H1 (cell line): Measurements from ENCODE around the gene MAB21L3. TPM values are rescaled to one million over a fixed set of nuclear protein-coding genes. Genes with fewer than 3 reads are reported as not detected.

ENCODE experiments used
- PHF8 ChIP-seq: fragments of 200-600 bp; sonication (generic); conservative IDR thresholded peaks from 2 replicates; pipeline ENCODE4 v1.7.1; 2012; ENCODE audit warnings: low read depth, mild to moderate bottlenecking, inconsistent platforms, low read length, moderate library complexity
- TCF12 ChIP-seq: IDR thresholded peaks from 2 replicates; pipeline ENCODE4 v1.6.1; 2011; ENCODE audit warnings: low read depth, mild to moderate bottlenecking, low read length
- polyA plus RNA-seq, 7 experiments: library from polyadenylated mRNA; depleted of rRNA in 3 of 7; stranded (reverse) in 5 of 7; unstranded in 2 of 7; fragments of >200 nt in 5 of 7; fragments of 200-250 nt in 2 of 7; gene quantifications; 1 replicate in 5 of 7; 2 replicates in 1 of 7; 4 replicates in 1 of 7; pipeline versions ENCODE4 v1.2.1 to v1.2.3, GENCODE V29; 2011 to 2013; ENCODE audit warnings: missing spikeins in 2 of 7, mixed read lengths in 2 of 7
- total RNA-seq: library from RNA; stranded (reverse); fragmentation: NEBNext Ultra II Directional; extraction: Animal tissue kit (Norgen Biotek cat#: 25700); gene quantifications from 2 replicates; pipeline ENCODE4 v1.2.1, GENCODE V29; 2021

MAB21L3 gene
- total and polyA plus RNA-seq, 2 of the 8 experiments (the other 6 are each of a cell fraction or from before 2014, with no cell fraction given) = not detected

- TF ChIP-seq PHF8 (no peak), TCF12 (no peak)
Observed at GRCh38 chr1:116178837-116179236, 67.6 kb downstream of the MAB21L3 start (continued).
